Inferior parietal cortex (tissue), 1 donor: Measurements from ENCODE around the gene NELFCD.

Experiments used
- DNase-seq: peaks from one replicate; pipeline ENCODE4 v3.0.0-alpha.2; 2016; ENCODE audit errors: extremely low spot score

The NELFCD gene

DNA sequence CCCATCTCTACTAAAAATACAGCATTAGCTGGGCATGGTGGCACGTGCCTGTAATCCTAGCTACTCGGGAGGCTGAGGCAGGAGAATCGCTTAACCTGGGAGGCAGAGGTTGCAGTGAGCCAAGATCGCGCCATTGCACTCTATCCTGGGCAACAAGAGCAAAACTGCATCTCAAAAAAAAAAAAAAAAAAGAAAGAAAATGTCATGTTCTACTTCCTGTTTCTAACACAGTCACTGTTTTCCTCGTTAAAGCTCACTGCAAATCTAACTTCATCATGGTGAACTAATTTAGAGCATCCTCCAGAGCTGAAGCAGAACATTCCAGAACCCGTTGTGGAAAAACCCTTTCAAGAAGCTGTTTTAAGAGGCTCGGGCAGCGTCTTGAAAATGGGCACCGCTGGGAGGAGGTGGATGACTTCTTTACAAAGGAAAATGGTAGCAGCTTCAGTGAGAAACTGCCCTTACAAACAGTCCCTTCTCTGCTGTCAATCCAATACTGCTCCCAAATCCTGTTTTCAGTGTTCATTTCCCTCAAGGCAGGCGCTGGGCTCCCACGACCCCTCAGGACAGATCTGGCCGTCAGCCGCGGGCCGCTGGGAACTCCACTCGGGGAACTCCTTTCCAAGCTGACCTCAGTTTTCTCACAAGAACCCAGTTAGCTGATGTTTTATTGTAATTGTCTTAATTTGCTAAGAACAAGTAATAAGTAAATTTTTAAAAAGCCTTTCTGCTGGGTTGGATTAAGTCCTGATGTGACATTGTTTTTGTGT, 13.5 kb downstream of the NELFCD start:
- no peak for DNase-seq

DNA sequence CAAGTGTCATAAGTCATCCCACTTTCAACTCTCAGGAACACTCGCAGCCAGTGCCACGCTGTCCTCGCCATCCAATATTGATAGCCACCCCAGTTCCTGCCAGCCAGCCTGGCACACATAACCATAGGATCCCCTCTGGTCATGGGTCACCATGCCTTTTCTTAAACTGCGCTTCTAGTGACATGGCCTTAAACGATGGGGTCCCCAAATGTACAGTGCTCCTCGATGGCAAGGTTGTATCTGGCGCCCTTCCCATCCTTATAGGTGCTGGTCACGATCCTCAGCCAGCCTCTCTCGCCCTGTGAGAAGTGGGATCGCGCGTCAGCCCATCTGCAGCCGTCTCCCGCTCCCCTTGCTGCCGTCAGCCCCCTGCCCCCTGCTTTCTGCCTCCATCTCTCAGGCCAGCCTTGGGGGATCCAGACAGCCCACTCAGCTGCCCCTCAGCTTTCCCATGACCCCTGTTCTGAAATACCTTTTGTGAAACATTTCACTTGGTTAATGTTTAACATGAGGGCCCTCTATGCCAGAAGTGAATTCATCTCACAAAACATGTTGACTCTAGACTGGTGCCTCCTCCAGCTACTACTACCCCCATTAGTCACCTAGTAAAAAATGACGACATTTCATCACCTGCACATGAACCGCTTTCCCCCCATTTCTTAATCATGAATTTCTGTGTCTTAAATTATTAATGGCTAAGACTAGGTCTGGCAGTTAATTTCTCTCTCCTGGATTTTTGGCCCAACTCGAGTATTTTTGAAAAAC, 14.6 kb downstream of the NELFCD start:
- no peak for DNase-seq

DNA sequence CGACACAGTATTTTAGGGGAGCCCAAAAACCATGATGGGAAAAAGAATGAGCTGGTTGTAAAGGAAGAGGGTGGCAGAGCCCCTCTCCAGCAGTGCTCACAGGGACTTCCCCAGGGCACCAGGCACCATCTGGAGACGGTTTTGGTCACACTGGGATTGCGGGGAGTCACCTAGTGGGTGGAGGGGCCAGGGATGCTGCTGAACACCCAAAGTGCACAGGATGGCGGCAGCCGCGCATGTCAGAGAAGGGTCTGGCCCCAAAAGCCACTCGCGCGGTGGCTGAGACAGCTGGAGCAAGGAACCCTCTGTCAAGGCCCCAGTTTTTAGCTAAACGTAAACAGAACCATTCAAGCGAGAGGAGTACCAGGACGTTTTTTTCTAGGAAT, 15.2 kb downstream of the NELFCD start:
- no peak for DNase-seq

DNA sequence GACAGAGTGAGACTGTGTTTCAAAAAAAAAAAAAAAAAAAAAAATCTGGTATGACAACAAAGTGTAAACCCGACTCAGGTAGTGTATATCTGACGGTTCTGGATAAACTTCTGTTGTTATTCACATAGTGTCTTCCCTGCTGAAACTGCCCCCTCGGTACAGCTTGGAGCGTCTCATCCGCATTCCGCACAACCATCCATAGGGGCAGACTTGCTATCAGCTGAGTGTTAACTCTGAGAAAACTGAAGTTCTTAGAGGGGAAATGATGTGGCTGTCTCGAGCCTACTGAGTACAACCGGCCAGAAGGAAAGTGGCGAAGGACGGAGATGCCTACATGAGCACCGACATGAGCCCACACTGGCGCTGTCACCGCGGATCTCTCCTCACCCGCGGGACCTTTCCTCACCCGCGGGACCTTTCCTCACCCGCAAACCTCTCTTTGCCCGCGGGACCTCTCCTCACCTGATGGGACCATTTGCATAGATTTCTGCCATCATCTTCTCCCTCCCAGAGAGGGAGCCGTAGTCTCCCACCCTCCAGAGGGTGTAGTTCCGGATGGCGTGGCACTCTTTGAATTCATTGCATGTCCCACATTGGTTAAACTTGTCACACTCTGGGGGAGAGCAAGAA, 16.2 kb downstream of the NELFCD start:
- DNase-seq: no peak

DNA sequence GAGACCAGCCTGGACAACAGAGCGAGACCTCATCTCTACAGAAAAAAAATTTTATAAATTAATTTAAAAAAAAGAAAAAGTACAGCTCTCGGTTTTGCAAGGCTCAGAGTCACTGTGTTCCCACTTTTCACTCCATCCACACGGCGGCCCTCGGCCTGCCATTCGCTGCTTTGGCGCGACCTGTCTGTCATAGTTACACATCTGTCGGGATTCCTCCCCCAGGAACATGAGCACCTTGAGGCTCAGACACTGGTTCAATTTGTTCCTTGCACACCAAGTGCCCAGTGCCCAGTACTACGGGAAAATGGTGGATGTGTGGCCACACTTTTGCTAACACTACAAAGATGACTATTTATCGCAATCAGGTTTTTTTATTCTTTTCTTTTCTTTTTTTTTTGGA, 17.6 kb downstream of the NELFCD start:
- no peak for DNase-seq

DNA sequence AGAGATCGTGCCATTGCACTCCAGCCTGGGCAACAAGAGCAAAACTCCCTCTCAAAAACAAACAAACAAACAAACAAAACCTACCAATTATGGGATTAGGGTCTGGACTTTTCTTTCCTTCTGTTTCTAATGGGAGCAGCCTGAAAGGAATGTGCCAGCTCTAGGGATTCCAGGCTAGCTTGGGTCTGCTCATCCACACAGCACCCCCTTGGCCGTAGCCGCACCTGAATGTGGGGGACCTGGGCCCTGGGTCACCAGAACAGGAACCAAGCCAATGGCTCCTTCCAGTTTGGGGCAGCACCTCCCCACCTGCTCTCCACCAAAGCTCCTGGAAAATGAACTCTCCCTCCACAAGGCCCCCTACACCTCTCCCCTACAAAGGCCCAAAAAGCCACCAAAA, 19.3 kb downstream of the NELFCD start:
- DNase-seq: no peak

DNA sequence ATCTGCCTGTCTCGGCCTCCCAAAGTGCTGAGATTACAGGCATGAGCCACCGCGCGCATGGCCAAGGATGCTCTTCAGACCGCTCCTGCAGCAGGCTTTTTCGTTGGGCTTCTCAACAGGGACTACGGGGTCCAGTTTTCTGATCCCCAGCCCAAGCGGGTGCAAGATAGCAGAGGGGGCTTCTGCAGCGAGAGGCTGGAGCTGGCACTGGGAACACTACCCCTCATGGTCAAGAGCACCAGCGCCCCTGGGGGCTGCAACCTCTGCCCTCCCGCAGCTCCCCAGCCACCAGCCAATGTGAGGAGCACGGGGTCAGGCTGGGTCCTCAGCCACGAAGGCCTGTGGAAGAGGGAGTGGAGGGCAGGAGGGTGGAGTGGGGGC, 20.0 kb downstream of the NELFCD start:
- DNase-seq: no peak

DNA sequence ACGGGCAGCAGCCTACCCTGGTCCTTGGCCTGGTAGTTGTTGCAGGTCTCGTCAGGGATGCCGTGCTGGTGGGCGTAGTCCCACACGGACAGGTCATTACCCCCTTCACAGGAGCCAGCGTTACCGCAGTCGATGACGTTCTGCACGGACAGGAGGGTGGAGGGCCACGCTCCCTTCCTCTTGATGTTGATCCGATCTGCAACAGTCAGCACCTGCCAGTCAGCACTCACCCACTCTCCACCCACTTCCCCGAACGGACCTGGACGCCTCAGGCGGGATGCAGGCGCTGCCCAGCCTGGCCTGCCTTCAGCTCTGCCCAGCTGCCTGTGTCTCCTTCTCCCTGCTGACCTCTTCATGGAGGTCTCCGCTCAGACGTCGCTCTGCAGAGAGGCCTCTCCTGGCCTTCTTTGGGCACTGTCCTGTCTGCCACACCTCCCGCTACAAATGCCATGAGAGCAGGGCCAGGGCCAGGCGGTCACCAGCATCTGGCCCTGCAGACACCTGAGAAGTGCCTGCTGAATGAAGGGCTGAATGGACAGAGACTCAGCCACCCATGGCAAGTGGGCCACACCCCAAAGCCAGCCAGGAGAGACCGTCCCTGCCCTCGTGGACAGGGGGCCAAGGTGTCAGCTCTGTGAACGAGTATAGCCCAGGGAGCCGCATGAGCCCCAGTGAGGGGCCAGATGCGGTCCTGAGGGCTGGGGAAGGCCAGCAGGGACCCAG, 20.6 kb downstream of the NELFCD start:
- DNase-seq: no peak

DNA sequence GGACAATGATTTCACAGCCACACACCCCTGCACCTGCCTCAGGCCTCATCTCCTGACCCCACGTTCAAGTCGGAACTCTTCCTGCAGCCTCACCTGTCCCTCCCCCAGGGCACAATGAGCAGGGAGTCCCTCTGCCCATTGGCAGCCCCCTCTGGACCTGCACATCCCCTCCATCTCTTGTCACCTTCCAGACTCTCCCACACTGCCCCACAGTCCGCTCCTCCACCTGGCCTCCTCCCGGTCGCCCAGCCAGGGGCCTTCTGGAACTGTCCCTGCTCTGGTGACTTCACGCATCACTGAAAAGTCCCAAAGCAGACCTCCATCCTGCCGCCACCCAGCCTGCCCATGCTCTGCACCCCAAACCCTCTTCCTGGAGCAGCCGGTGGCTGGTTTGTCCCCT, 21.3 kb downstream of the NELFCD start:
- DNase-seq: no peak

DNA sequence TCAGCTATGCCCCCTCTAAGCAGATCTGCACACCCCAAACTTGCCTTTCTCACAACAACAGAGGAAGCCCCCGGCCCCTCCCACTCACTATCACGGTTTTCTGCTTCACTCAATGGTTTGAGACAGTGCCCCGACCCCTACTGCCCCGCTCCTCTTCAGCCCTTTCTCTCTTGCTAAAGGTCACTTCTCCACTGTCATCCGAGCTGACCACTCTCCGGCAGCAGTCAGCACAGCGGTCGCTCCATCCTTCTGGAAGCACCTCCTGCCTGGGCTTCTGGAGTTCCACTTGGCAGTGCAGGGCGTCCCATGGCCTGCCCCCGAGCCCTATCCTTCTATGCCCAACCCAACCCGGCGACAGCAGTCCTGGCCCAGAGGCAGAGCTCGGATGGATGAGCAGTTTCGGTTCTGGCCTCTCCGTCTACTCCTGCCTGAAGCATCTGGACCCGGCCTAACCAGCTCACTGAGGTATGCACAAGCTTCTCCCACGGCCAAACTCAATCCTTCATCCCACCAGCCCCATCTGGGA, 21.9 kb downstream of the NELFCD start:
- DNase-seq: no peak

DNA sequence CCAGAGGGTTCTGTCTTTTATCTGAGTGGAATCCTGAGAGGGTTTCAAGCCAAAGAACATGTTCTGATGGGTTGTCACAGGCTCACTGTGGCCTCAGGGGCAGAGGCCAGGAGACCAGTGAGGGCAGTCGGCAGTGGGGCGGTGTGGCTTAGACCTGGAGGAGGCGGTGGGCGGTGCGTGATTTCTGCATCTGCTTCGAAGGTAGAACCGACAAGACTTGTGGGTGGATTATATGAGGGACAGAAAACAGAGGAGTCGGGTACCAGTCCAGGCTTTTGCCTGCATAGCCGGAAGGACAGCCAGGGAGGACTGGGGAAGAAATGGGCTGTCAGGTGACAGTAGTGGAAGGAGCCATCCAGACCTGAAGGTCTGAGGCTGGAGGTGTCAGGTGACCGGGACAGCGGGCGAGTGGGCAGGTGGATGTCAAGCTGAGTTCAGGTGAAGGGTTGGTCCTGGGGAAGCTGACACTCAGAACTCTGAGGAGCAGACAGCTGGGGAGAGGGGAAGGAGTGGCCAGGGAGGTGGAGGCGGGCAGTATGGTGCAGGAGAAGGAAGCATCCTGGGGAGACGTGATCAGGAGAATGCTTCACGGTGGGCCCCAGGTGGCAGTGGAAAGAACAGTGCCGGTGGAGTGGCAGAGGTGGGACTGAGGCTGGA, 22.9 kb downstream of the NELFCD start:
- no peak for DNase-seq

DNA sequence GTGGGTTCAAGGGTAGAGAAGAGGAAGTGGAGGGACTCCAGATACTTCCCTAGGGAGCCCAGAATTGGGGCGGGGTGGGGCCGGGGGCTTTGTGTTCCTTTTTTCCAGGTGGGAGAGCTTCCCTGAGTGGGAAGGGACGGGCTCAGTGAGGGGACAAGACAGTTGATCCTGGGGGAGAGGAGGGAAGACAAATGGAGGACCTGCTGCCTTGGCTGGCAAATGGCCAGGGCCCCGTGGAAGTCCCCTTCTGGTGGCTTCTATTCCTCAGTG, 23.4 kb downstream of the NELFCD start:
- DNase-seq: no peak

DNA sequence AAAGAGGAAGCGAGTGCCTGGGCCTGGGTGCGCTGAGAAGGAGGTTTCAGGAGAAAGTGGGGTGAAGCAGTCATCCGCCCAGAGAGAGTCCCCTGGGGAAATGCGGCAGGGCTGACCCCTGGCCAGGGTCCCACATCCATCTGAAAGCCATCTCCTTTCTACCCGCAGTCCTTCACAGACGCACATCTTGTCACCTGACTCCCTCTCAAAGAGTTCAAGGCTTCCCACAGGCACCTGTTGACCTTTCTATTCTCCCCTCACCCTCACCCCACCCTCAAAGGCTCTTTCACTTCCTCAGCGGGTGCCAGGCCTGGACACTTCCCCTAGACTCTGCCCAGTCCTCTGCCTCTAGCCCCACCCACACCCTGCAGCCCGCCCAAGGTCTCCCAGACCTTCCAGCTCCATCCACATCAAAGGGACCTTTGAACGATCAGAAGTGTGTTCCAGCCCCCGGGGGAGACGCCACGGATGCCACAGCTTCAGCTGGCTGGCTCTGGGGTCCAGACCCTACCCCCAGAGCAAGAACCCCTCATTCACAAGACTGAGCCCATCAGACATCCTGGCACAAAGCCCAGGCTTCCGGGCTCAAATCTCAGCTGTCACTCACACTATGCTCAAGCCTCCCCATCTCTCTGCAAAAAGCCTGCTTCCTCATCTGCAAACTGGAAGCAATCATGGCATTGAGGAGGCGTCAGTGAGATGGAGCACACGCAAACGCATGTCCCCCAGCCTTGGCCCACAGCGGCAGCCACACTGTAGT, 23.9 kb downstream of the NELFCD start:
- DNase-seq: no peak

DNA sequence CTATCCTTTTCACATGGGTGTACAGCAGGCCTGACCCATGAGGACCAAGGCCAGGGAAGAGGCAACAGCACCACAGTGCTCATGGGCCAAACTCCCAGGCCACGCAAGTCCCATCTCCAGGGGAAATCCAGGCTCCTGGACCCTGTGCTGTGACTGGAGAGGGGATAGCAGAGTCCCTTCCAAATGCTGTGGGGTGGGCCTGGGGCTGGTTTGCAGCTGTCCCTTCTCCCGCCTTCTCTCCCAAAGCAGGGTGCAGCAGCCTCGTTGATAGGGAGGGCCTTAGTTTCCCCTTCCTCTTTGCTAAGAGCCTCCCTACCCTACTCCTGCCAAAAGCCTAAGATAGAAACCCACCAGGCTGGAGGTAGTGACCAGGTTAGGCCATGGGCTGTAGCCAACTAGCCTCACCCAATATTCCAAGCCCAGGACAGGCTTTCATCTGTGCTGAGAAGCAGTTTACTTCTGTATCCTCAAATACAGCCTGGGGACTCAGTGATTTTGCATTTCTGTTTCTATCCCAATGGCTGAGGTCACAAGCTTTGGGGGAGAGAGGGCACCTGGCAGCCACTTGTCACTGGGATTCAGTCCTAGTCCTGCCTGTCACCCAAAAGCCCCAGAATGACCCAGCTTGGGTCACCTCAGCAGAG, 24.6 kb downstream of the NELFCD start:
- DNase-seq: no peak

DNA sequence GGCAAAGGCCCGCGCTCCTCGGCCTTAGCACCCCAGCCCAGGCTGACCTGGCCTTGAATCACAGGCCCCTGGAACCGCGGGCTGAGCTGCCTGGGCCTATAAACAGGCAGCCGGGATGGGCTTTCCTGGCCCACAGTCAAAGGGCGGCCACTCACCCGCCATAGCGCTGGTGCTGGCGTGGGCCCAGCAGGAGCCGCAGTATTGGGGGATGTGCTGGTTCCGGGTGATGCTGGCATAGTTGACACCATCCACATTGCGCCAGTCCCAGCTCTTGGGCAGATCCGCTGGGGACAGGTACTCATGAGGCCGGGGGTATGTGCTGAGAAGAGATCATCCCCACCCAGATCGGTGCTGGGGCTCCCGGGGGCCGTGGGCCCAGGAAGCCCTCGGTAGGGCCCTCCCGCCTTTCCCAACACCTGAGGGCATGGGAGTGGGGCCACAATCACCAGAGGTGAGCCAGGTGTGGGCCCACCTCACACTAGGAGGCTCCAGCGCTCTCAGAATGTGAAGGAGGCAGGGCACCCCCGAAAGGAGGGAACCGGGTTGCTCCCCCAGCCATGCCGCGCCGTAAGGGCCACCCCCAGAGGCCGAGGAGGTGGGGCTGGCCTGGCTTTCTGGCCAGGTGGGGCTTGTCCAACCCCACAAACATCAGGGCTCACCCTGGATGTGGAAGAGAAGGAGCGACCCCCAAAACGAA, 25.3 kb downstream of the NELFCD start:
- no peak for DNase-seq

DNA sequence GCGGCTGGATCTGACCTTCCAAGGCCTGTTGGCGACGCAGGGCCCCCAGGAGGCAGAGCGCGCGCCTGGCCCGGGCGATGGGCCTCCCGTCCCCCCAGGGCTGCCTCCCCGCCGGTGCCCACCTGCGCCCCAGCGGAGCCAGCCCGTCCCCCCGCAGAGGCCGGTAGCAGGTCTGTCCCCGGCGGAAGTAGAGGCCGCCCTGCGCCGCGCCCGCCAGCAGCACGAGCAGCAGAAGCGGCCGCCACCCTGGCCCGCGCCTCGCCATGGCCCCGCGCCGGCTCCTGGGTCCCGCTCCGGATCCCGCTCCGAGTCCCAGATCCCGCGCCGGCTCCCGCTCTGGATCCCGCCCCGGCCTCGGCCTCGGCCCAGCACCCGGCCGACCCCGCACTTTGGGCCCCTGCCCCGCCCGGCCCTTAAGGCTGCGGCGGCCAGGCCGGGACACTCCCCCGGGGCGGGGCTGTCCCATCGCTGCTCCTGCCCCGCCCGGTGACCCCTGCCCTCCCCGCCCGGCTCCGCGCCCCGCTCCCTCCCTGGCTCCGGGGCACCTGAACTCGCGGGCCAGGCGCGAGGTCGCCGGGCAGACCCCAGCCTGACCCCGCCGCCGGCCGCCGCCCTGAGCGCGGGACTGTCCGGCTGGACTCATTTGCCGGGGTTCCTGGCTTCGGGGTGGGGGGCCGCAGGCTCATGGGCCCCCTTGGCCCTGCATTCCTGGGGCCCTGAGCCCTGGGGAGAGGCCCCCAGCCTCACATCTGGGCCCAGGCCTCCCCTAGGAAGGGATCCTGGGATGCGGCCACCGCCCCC, 26.0 kb downstream of the NELFCD start, which contains the start of gene CTSZ:
Gene CTSZ, minus strand, starts transcription at position 391 of the 801 bp plus-strand sequence. Its CDS starts 126 bp downstream, at position 265.
- no peak for DNase-seq

DNA sequence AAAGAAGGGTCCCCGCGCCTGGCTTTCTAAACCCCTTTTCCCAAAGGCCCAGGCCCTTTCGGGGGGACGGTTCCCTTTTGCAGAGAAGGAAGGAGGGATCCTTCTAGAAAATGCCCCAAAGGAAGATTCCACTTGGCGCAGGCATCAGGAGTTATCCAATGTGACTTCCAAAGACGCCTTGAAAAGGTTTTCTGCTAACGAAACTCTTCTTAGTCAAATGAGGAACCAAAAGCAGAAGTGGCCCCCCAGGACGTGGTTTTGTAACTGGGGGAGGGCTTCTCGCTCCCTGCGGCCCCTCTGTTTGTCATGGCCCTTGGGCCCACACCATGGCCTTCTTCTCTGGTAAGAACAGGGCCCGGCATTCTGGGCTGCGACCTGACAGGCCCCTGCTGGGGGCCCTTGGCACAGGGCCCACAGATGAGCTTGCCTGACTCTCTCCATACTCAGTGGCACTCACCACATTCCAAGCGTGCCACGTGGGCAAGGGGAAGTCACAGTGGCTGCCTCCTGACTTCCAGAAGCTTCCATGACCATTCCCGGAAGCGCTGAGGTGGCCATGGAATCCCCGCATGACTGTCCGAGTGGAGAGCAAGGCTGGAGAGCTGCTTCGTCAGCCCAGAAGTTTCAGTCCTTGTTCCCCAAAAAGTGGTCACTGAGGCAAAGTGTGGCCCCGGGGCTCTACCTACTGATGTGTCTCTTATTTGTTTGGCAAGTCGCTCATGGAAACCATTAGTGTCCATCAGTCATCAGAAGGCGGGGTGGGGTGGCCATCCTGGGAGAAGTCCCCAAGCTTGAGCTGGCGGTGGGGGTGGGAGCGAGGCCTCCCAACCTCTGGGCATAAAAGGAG, 26.8 kb downstream of the NELFCD start:
- DNase-seq: no peak
